ENCODE results near the gene SERPINA10.

GRCh38 chr14:94290197-94290596, 2.9 kb downstream of the SERPINA10 start:
- TF ChIP-seq CTCF (IDR thresholded peaks at IDR 0.05) (no peak), POLR2A (IDR thresholded peaks at IDR 0.05) (no peak)

Data from breast epithelium (tissue), 3 donors.